IMR-90 (cell line): ENCODE results near the gene DKK3. TPM values are rescaled to one million over a fixed set of nuclear protein-coding genes. Genes with fewer than 3 reads are reported as not detected.

Experiments
- ATAC-seq: fragments of 200-7000 bp; cut with Tn5 transposase; 2 replicates; pipeline ENCODE4 v1.9.1; 2020; ENCODE audit warnings: low read depth, mild to moderate bottlenecking, moderate library complexity
- BruUV-seq: library from RNA; stranded (reverse); fragments of 400-500 nt; replicated peaks from 2 replicates; lab custom pipeline; 2021; lab: Mats Ljungman, UMichigan
- CTCF ChIA-PET: fragments of 300-600 bp; formaldehyde crosslinking; extraction: SDS; loops from one replicate; lab custom pipeline; 2021; ENCODE audit warnings: antibody characterized with exemption; lab: Yijun Ruan, JAX
- POLR2A ChIA-PET: fragments of 300-600 bp; sonication (Branson Sonifier 250); formaldehyde crosslinking; loops from one replicate; lab custom pipeline; 2022; ENCODE audit warnings: antibody characterized with exemption; ENCODE audit not compliant: unreplicated experiment; lab: Charles Lee
- DNase-seq: peaks from one replicate; pipeline ENCODE4 v3.0.0; 2013
- H2AFZ ChIP-seq: replicated peaks from 2 replicates; pipeline ENCODE3; 2013; ENCODE audit warnings: low read length, mild to moderate bottlenecking; ENCODE audit not compliant: poor library complexity
- H2AK5ac ChIP-seq: 2 replicates; pipeline ENCODE4 v1.6.1; 2013; ENCODE audit warnings: low read depth, low read length, inconsistent platforms
- H2AK9ac ChIP-seq: replicated peaks from 2 replicates; pipeline ENCODE3; 2013; ENCODE audit warnings: mild to moderate bottlenecking, low read depth, low read length, moderate library complexity; ENCODE audit not compliant: poor library complexity
- H2BK120ac ChIP-seq: 2 replicates; pipeline ENCODE4 v1.6.1; 2013; ENCODE audit warnings: low read depth, low read length, inconsistent platforms
- H2BK15ac ChIP-seq: 3 replicates; pipeline ENCODE4 v1.6.1; 2013; ENCODE audit warnings: low read depth, low read length, inconsistent platforms
- H2BK20ac ChIP-seq: 2 replicates; pipeline ENCODE4 v1.6.1; 2013; ENCODE audit warnings: low read depth, mild to moderate bottlenecking, inconsistent platforms, low read length, moderate library complexity
- H2BK5ac ChIP-seq: 2 replicates; pipeline ENCODE4 v1.6.1; 2013; ENCODE audit warnings: mild to moderate bottlenecking, low read depth, low read length, inconsistent platforms; ENCODE audit not compliant: poor library complexity, severe bottlenecking
- H3K14ac ChIP-seq: replicated peaks from 2 replicates; pipeline ENCODE4 v1.6.1; 2013; ENCODE audit warnings: low read depth, low read length, inconsistent platforms
- H3K18ac ChIP-seq: 2 replicates; pipeline ENCODE4 v1.6.1; 2013; ENCODE audit warnings: low read depth, low read length, control low read depth
- H3K23ac ChIP-seq: 2 replicates; pipeline ENCODE4 v1.6.1; 2013; ENCODE audit warnings: low read depth, low read length, inconsistent platforms
- H3K27ac ChIP-seq: 2 replicates; pipeline ENCODE4 v1.5.1; 2013; ENCODE audit warnings: mild to moderate bottlenecking, control low read depth, low read length; ENCODE audit not compliant: insufficient read depth
- H3K27me3 ChIP-seq: 2 replicates; pipeline ENCODE4 v1.6.1; 2013; ENCODE audit warnings: low read length; ENCODE audit not compliant: control insufficient read depth, insufficient read depth
- H3K36me3 ChIP-seq: 2 replicates; pipeline ENCODE4 v1.6.1; 2013; ENCODE audit warnings: low read length, mixed read lengths; ENCODE audit not compliant: control insufficient read depth, insufficient read depth
- H3K4ac ChIP-seq: 2 replicates; pipeline ENCODE4 v1.6.1; 2013; ENCODE audit warnings: low read depth, low read length, inconsistent platforms
- H3K4me1 ChIP-seq: 2 replicates; pipeline ENCODE4 v1.6.1; 2013; ENCODE audit warnings: low read length, mixed read lengths; ENCODE audit not compliant: control insufficient read depth, insufficient read depth
- H3K4me2 ChIP-seq: 2 replicates; pipeline ENCODE4 v1.6.1; 2013; ENCODE audit warnings: low read depth, mild to moderate bottlenecking, control low read depth, low read length, moderate library complexity
- H3K4me3 ChIP-seq: 2 replicates; pipeline ENCODE4 v1.5.1; 2013; ENCODE audit warnings: low read depth, mild to moderate bottlenecking, control low read depth, low read length, moderate library complexity; ENCODE audit not compliant: insufficient read depth
- H3K56ac ChIP-seq: 2 replicates; pipeline ENCODE4 v1.6.1; 2013; ENCODE audit warnings: low read length, inconsistent platforms; ENCODE audit not compliant: insufficient read depth; ENCODE audit errors: extremely low read depth
- H3K79me1 ChIP-seq, 2 experiments: 2 replicates each; pipeline ENCODE4 v1.6.1; 2013; ENCODE audit warnings: low read length in 2 of 2, inconsistent platforms in 1 of 2, low read depth in 1 of 2
- H3K9ac ChIP-seq: 2 replicates; pipeline ENCODE4 v1.6.1; 2013; ENCODE audit warnings: low read depth, low read length, control low read depth
- H3K9me1 ChIP-seq: 2 replicates; pipeline ENCODE4 v1.6.1; 2013; ENCODE audit warnings: low read length, inconsistent platforms; ENCODE audit not compliant: insufficient read depth
- H3K9me3 ChIP-seq: 2 replicates; pipeline ENCODE4 v1.6.1; 2013; ENCODE audit warnings: low read length; ENCODE audit not compliant: control insufficient read depth, insufficient read depth
- H4K20me1 ChIP-seq: 2 replicates; pipeline ENCODE4 v1.6.1; 2013; ENCODE audit warnings: low read length, inconsistent platforms; ENCODE audit not compliant: insufficient read depth
- H4K5ac ChIP-seq: 2 replicates; pipeline ENCODE4 v1.6.1; 2013; ENCODE audit warnings: mild to moderate bottlenecking, low read depth, low read length, control low read depth
- H4K8ac ChIP-seq, 2 experiments: 2 replicates each; pipeline ENCODE4 v1.6.1; 2013; ENCODE audit warnings: low read depth in 2 of 2, low read length in 2 of 2, control low read depth in 1 of 2, inconsistent platforms in 1 of 2
- H4K91ac ChIP-seq: 2 replicates; pipeline ENCODE4 v1.6.1; 2013; ENCODE audit warnings: low read depth, low read length, inconsistent platforms; ENCODE audit not compliant: insufficient read depth
- BHLHE40 ChIP-seq: fragments of 150-350 bp; IDR thresholded peaks from 2 replicates; pipeline ENCODE4 v1.6.1; 2016; ENCODE audit warnings: mild to moderate bottlenecking, low read depth, low read length
- MAFK ChIP-seq: IDR thresholded peaks from 2 replicates; pipeline ENCODE4 v1.6.1; 2012; ENCODE audit warnings: low read depth, low read length, improper control_type of control experiment
- MXI1 ChIP-seq: IDR thresholded peaks from 2 replicates; pipeline ENCODE4 v1.6.1; 2012; ENCODE audit warnings: low read depth, mild to moderate bottlenecking, low read length, moderate library complexity, borderline replicate concordance
- RCOR1 ChIP-seq: IDR thresholded peaks from 2 replicates; pipeline ENCODE4 v1.6.1; 2012; ENCODE audit warnings: mild to moderate bottlenecking, low read length, improper control_type of control experiment; ENCODE audit not compliant: insufficient replicate concordance
- WGBS, 2 experiments: methylation state at CpG; one replicate each; pipeline versions ENCODE4 v1.1.5 to v1.1.7; 2013; ENCODE audit warnings: missing lambda C conversion rate in 2 of 2; ENCODE audit not compliant: insufficient read length in 1 of 2; ENCODE audit errors: extremely low coverage in 2 of 2; 5-methylcytosine and 5-hydroxymethylcytosine counted together
- dilution Hi-C: fragments of 300-500 bp; cut with HindIII; formaldehyde crosslinking; loops from one replicate; pipeline ENCODE4 v1.14.3; 2018; ENCODE audit warnings: low sequenced_read_pairs; ENCODE audit not compliant: unreplicated experiment
- in situ Hi-C: fragments of 300-500 bp; cut with MboI; formaldehyde crosslinking; loops from 3 replicates; pipeline ENCODE4 v1.14.3; 2019; ENCODE audit warnings: low sequenced_read_pairs, inconsistent platforms, mixed read lengths
- intact Hi-C: fragments of 100-400 bp; cut with micrococcal nuclease; formaldehyde crosslinking; loops from 2 replicates; pipeline ENCODE4 v1.10.0; 2022
- polyA plus RNA-seq, 3 experiments: library from polyadenylated mRNA; depleted of rRNA; stranded (reverse); fragments of >200 nt; gene quantifications; 2 replicates each; pipeline ENCODE4 v1.2.3, GENCODE V29; 2012; ENCODE audit warnings: low replicate concordance in 1 of 3
- total RNA-seq: library from RNA; depleted of rRNA; stranded (reverse); fragments of >200 nt; gene quantifications from 2 replicates; pipeline ENCODE4 v1.2.3, GENCODE V29; 2012
- TF ChIP-seq, protein P1 (sequence below): conservative IDR thresholded peaks from 2 replicates; pipeline ENCODE4 v1.5.1; 2012; ENCODE audit warnings: mild to moderate bottlenecking, low read depth, low read length, improper control_type of control experiment

Gene DKK3
- total and polyA plus RNA-seq, 2 of the 4 experiments (the other 2 are of a cell fraction): 453 to 964 TPM

DNA sequence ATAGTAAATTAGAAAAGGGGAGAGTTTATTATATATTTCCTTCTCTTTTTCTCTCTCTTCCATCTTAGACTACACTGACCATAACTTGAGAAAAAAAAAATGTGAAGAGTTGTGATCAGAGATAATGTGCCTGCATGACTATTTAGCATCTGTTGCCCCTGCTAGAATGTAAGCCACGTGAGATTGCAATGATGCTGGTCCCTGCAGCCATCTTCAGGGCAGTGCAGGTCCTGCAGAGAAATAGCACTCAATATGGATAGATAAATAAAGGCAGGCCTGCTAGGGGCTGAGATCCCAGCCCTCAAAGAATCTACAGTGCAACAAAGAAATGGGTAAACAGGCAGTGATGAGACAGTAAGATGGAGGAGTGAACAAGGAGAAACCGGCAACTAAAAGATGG, 7.8 kb upstream of the DKK3 start:
- no peak overlapping the region for H3K9ac ChIP-seq
- H3K27ac ChIP-seq: no peak overlapping the region
- H3K79me1 ChIP-seq: no peaks in the 10 kb centered on the region
- H3K4ac ChIP-seq: no peak overlapping the region
- no peaks in the 10 kb centered on the region for H3K9me3 ChIP-seq
- H2AK5ac ChIP-seq: no peak overlapping the region
- H2BK120ac ChIP-seq: no peak overlapping the region
- H2BK15ac ChIP-seq: no peak overlapping the region; the same call in 2 of the 3 replicates
- no peaks in the 10 kb centered on the region for H3K27me3 ChIP-seq
- in situ Hi-C loops (no loop called here), intact Hi-C loops (no loop called here), dilution Hi-C loops (no loop called here)
- TF ChIP-seq MAFK: no peak
- no peak for TF ChIP-seq RCOR1
- TF ChIP-seq BHLHE40: no peak
- TF ChIP-seq, protein P1, sequence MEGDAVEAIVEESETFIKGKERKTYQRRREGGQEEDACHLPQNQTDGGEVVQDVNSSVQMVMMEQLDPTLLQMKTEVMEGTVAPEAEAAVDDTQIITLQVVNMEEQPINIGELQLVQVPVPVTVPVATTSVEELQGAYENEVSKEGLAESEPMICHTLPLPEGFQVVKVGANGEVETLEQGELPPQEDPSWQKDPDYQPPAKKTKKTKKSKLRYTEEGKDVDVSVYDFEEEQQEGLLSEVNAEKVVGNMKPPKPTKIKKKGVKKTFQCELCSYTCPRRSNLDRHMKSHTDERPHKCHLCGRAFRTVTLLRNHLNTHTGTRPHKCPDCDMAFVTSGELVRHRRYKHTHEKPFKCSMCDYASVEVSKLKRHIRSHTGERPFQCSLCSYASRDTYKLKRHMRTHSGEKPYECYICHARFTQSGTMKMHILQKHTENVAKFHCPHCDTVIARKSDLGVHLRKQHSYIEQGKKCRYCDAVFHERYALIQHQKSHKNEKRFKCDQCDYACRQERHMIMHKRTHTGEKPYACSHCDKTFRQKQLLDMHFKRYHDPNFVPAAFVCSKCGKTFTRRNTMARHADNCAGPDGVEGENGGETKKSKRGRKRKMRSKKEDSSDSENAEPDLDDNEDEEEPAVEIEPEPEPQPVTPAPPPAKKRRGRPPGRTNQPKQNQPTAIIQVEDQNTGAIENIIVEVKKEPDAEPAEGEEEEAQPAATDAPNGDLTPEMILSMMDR: no peak
- no peak for TF ChIP-seq MXI1
- no peak overlapping the region for H3K4me3 ChIP-seq
- POLR2A ChIA-PET: no interaction called here
- ATAC-seq (no peak), DNase-seq (no peak)
- no peak overlapping the region for H2AK9ac ChIP-seq
- no peak overlapping the region for H2AFZ ChIP-seq
- WGBS, 2 experiments: no CpG with 5 or more reads among the region's 2 CpGs
- H3K36me3 ChIP-seq: no peaks in the 10 kb centered on the region
- no peak overlapping the region for H4K8ac ChIP-seq
- peaks cover 15% of the 10 kb centered on the region for H3K9me1 ChIP-seq
- no peak overlapping the region for H2BK5ac ChIP-seq
- no peaks in the 10 kb centered on the region for H4K20me1 ChIP-seq
- CTCF ChIA-PET: no interaction called here
- no TSS peak for BruUV-seq
- no peak overlapping the region for H3K14ac ChIP-seq
- H3K23ac ChIP-seq: no peak overlapping the region
- no peak overlapping the region for H3K4me2 ChIP-seq
- no peak overlapping the region for H4K5ac ChIP-seq
- no peak overlapping the region for H3K18ac ChIP-seq
- H4K91ac ChIP-seq: no peak overlapping the region; the same call in 1 of the 2 replicates
- H3K56ac ChIP-seq: no peak overlapping the region
- H3K4me1 ChIP-seq: peaks cover 18% of the 10 kb centered on the region
- no peak overlapping the region for H2BK20ac ChIP-seq
